Activated CD4-positive, alpha-beta T cell treated with anti-CD3 and anti-CD28 coated beads for 48 hours (primary cell): ENCODE data around the gene ULBP2.
"Not testable (repeated sequence)": the region's sequence is repeated elsewhere in the genome, so short reads cannot be mapped to it uniquely, and the experiment has no call there.

Experiments
- DNase-seq: peaks from one replicate; pipeline ENCODE4 v3.0.0-alpha.2; 2020

Gene ULBP2

DNA sequence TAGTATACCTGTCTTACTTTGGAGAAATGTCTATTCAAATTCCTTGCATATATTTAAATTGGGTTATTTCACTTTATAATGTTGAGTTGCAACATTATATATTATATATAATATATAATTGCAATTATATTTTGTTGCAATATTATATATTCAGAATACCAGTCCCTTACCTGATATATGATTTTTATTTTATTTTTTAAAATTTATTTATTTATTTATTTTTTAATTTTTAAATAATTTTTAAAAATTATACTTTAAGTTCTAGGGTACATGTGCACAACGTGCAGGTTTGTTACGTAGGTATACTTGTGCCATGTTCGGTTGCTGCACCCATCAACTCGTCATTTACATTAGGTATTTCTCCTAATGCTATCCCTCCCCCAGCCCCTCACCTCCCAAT is 14.8 kb upstream of the ULBP2 start:
- not testable (repeated sequence) for DNase-seq

- peak; percentile 45 for DNase-seq
Measured at GRCh38 chr6:149929422-149929821, 12.4 kb upstream of the ULBP2 start.

DNA sequence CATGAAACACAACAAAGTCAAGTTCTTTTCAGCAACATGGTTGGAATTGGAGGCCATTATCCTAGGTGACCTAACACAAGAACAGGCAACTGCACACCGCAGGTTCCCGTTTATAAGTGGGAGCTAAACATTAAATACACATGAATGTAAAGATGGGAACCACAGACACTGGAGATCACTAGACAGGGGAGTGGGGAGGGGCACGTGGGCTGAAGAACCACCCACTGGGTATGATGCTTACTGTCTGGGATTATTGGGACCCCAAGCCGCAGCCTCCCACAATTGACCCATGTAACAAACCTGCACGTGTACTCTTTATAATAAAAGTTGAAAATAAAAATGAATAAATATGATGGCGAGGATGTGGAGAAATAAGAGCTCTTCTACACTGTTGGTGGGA is 10.3 kb upstream of the ULBP2 start:
- no peak for DNase-seq

DNA sequence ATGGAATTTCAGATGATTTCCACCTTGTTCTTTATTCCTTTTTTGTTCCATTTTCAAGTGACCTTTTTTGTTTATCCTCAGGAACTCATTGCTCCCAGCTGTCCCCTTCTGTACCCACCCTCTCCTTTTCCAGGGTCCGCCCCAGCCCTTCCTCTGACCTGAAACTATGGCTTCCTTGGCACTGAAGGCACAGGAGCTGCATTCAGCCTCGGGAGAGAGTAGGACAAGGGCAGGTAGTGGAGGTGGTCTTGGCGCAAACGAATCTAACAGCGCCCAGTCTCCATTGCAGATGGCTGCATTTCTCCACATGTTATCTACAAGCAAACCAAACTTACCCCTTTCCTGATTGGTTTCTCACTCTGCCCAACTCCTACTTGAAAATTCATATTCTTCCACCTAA is 8.8 kb upstream of the ULBP2 start:
- DNase-seq, result no peak

DNA sequence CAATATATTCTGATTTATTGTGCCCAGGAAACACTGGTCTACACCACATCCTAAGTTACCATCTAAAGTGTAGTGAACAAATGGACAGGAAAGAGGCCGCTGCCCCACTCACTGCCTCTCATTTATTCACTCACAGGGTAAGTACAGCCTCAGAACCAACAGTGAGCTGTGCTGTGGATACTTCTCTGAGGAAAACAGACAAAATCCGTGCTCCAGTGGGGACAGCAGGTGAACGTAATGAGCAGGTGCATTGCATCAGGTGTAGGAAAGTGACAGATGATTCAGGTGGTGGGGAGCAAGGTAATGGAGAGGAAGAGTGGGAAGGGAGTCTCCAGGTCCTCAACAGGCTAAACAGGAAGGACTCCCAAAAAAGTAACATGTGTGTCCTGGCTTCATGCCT is 8.4 kb upstream of the ULBP2 start:
- no peak for DNase-seq

DNA sequence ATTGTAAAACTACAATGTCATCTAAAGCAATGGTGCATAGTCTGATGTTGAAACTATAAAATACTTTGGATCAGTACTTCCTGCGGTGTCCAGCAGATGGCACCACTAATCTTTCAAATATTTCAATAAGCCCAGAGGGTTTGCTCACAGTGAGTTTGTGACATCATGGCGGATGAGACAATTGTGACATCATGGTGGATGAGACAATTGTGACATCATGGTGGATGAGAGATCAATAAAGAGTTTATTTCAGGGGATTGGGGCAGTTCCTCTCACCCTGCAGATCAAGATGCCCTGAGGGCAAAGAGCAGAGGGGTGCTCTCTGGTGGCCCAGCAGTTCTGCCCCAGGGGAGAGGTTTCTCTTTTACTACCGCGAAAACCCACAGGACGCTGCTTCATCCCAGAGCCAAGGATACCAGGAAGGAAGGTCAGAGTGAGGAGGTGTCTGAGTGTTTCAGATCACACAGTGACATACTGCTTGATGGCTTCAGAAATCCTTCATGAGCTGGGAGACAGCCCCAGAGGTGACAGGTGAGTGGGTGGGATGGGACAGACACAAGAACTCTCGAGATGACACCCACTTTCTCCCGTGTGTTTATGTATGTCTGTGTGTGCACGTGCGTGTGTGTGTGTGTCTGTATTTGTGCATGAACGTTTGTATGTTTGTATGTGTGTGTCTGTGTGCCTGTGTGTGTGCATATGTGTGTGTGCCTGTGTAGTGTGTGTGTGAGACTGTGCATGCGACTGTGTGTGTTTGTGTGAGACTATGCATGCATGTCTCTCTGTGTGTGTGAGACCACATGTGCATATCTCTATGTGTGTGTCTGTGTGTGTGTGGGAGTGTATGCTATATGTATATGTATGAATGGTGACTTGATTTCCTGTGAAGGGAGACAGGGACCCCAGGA is 7.3 kb upstream of the ULBP2 start:
- peak; percentile 81 for DNase-seq

DNA sequence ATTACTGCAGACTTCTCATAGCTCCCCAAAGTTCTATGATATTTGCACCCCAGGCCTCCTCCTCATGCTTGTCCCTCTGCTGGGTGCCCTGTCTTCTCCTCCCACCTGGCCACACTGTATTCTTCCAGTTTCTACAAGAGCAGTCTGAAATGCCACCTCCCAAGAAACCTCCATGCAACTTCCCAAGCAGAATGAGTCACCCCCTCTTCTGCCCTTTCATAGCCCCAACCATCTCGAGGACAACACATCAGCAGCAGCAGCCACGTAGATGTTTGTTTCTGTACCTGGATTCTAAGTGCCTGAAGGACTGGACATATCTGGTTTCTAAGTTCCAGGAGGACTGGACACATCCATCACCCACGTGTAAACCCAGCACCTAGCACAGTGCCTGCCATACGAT is 6.6 kb upstream of the ULBP2 start:
- DNase-seq, result no peak

DNA sequence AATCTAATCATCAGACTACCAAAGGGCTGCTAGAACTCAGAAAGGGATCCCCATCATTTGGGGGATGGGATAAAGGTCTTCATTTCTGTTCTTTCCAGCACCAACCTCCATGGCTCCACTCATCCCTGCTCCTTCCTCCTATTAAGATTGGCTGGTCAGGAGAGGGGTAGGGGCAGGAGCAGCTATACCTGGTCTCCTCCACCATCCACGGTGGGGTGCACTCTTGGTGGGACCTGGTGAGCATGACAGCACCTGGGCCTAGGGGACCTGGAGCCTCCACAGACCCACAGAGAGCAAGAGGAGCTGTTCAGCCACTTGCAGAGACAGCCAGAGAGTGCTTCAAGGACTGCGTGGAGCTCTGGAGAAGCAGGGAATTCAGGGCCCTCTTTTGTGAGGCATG is 6.1 kb upstream of the ULBP2 start:
- DNase-seq, result no peak

GRCh38 chr6:149936743-149937142 is 5.1 kb upstream of the ULBP2 start:
- no peak for DNase-seq

DNA sequence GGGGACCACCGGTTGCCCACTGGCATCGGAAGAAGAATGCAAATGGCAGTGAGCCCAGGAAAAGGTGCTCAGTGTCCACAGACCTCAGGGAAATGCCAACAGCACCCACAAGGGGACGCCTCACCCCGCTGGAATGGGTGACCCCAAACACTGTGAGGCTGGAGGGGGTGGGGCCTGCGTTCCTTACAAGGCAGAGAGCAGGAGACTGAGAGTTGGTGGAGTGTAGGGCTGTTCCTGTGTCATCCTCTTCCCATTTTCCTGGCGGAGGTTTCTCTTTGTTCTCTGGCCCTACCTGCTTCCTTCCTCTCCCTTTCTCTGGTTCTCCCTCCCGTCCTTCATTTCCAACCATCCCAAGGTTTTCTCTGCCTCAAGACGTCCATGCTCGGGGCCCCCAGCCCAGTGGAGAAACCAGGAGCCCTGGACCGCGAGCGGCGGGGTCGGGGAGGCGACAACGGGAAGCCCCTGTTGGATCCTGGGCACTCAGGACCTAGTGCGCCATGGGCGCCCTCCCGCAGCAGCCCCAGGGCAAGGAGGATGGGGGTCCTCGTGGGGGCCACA is 3.7 kb upstream of the ULBP2 start:
- DNase-seq, result not testable (repeated sequence)

DNA sequence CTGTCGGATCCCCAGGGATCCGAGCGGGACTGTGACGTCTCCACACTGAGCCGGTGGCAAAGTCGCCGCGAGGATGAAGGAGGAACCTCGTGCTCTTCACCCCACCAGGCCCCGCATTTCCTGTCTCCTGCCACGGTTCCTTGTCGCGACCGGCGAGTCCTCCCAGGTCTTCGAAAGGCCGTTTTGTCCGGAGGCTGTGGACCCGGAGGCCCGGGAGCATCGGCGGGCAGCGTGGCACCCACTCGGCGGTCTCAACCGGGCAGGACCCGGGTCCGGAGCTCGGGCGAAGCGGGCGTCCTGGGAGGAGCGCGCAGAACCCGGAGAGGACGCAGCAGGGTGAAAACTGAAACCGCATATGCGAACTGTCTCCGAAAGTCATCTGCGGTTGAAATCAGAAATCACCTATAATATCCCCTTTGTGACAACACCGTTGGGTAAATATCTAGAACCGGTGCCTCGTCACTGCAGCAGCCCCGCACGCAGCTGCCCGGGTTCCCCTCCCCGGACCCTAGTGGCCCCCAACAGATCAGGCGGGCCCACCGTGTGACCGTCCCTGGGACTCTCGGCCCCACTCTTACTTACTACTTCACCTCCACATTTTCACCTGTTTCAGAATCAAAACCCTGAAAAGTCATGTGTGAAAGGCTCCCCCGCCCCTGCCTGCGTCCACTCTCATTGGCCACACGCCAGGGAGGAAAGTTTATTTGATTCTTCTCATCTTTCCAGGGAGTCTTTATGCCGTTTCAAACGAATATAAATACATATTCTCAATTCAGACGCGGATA is 3.1 kb upstream of the ULBP2 start:
- DNase-seq, result peak; percentile 41

DNA sequence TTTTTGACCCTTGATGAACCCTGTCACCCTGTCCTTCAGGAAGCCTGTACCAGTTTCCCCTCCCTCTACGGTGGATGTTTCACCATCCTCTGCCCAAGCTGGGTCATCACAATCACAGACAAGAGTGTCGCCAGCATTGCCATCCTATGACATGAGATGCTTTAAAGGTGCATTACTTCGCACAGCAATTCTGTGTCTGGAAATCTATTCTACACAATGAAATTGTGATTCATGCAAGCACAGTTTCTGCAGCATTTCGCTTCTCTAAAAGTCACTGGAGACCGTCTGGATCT is 2.5 kb upstream of the ULBP2 start:
- no peak for DNase-seq

DNA sequence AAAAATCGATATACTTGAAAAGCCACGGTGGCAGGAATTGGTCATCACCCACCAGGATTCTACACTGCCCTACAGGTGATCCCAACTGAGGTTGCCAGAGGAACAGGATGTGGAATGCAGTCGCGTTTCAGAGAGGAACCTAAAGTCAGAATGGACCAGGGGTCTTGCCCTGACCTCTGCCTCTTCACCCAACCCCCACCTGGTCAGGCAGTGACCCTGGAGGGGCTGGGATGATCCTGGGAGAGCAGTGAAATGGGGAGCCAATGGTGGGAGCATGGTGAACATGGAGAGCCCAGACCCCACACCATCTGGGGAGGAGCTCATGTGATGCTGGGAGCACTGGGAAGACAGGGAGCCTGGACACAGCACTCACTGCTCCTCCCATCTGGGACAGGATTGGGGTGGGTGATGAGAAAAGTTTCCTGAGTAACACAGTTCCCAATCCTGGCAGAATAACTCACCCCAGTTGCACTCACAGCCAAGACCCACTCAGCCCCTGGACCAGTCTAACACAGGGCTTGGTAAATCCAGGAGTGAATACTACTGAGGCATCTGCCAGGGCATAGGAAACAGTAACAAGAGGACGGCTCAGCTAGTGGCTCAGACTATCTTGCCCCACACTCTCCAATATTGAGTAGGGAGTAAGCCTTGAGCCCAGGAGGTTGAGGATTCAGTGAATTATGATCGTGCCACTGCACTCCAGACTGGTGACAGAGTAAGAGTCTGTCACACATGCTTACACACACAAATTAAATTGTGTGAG is 1.7 kb upstream of the ULBP2 start:
- DNase-seq, result no peak

DNA sequence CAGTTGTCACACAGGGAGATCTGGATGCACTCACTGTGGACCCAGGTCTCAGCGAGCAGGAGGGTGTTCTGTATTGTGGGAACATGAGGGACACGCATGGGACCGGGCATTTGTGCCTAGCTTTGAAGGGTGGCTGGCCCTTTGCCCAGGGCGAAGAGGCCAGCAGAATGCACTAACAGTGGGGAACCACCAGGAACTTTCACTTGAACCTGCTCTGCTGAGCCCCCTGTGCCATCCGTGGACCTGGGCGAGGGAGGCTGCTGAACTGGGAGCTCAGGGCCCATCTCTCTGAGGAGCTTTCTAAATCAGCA is 1.2 kb upstream of the ULBP2 start:
- no peak for DNase-seq

DNA sequence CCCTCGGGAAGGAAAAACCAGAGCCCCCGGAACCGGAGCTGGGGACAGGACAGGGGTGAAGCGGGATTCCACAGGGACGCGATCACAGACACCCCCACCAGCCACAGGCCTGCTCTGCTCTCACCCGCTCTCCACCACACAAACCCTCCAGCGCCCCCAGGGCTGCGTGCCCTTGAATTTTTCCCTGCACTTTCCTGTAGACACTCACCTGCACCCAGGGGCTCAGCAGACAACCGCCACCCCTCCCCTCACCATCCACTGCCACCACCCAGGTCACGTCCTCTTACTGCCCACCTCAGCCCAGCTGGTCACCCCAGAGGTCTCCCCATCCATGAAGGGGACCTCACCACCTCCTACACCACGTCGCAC is 631 bp downstream of the ULBP2 start:
- no peak for DNase-seq

DNA sequence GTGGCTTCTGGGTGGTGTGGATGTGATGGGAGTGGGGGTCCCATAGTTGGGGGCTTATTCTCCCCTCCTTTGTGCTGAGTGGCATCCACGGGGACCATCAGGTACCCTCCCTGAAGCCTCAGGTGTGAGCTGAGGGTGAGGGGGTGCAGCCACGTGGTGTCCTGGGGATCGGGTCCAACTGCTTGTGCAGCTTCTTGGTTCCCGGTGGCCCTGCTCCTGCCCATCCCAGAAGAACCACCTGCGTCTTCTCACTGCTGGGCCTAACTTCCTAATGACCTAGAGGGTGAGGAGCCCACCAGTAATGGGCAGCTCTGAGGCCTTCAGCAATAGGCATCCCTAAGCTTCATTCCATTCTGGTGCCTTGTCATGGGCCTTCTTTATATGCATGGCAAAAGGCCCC is 1.5 kb downstream of the ULBP2 start:
- not testable (repeated sequence) for DNase-seq

GRCh38 chr6:149945276-149945675 is 3.5 kb downstream of the ULBP2 start:
- DNase-seq, result not testable (repeated sequence)

GRCh38 chr6:149946631-149947030 is 4.8 kb downstream of the ULBP2 start:
- DNase-seq, result not testable (repeated sequence)

DNA sequence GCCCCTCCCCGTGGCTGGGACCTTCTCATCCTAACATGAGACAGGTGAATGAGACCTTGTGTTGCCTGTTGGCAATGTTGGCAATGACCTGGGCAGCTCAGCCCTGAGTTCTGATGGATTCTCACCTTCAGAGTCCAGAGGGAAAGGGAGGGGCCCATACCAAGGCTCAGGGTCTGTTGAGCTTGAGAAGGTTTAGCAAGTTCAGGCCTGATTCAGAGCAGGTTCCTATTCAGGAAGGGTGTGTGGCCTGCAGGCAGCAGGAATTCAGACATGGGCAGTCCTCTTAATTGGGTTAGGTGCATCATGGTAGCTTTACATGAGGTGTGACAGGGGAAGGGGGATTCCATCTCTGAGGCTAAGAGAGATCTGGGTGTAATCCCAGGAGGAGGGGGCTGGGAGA is 5.7 kb downstream of the ULBP2 start:
- DNase-seq, result not testable (repeated sequence)

- no peak for DNase-seq
Measured at GRCh38 chr6:149948011-149948410, 6.2 kb downstream of the ULBP2 start.

DNA sequence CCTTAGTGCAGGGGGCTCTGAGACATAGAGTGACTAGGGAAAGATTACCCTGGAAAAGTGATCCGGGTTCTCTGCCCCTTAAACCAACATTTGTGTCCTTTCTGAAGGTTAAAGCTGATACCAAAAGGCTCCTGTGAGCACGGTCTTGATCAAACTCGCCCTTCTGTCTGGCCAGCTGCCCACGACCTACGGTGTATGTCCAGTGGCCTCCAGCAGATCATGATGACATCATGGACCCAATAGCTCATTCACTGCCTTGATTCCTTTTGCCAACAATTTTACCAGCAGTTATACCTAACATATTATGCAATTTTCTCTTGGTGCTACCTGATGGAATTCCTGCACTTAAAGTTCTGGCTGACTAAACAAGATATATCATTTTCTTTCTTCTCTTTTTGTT is 6.8 kb downstream of the ULBP2 start:
- DNase-seq, result no peak

GRCh38 chr6:149950423-149950822 is 8.6 kb downstream of the ULBP2 start:
- no peak for DNase-seq

DNA sequence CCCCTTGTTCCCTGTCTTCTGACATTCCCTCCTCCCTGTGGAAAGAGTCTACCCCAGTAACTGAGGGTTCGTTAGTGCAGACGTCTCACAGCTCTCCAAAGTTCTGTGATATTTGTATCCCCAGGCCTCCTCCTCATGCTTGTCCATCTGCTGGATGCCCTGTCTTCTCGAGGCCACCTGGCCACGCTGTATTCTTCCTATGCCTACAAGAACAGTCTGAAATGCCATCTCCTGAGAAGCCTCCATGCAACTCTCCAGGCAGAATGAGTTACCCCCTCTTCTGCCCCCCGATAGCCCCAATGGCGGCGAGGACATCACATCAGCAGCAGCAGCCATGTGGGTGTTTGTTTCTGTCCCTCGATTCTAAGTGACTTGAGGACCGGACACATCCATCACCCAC is 9.3 kb downstream of the ULBP2 start:
- DNase-seq, result no peak

GRCh38 chr6:149951626-149952025 is 9.8 kb downstream of the ULBP2 start:
- no peak for DNase-seq
